ENCODE measurements around the gene NRG4.
"Not testable (repeated sequence)": the region's sequence is repeated elsewhere in the genome, so short reads cannot be mapped to it uniquely, and the experiment has no call there.

The NRG4 gene

DNA sequence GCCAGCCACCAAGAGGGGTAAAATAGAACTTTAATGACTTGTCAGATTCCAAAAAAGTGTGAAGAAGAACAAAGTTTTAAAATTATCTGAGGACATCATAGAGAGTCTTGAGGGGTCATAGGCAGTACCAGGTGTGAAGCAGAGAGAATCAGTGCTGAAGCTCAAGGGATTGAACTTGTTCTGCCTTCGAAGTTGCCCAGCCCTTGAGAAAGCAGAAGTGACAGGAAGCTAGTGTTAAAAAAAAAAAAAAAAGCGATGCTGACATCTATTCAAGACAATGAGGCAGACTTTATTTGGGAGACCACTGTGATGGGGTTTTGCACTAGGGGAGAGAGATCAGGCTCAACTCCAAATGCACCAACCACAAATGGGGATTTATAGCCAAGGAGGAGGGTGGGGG lies 86.8 kb downstream of the NRG4 start:
- no peak for DNase-seq

DNA sequence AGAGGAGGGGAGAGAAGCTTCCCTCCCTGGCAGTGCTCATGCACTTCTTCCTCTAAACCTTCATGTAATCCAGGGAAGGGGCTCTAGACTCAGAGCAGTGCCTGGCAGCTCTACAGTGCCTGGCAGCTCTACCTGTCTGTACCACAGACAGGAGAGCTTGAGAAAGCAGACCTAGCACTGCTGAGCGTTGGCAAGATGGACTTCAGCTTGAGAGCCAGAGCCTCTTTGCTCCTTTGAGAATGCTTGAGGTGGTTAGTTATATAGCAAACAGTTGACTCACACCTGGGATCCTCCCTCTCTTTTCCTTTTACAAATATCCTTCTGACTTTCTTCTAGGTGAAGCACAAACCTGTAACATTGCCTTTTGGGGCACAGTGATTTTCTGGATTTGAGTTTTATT lies 87.6 kb downstream of the NRG4 start:
- no peak for DNase-seq

DNA sequence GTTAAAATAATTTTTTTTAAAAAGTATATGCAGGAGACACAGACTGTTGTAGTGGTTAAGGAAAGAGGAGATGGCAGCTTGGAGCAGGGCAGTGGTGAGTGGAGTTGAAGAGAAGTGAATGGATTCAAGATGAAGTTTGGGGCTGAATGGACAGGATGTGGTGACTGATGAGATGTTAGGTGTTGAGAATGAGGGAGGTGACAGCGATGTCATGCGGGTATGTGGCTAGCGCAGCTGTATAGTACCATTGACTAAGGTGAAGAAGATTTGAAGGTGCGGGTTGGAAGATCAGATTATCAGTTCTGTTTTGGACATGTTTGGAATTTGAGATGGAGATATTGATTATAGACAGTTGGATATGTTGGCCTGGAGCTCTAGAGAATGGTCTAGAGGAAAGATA lies 88.5 kb downstream of the NRG4 start:
- no peak for DNase-seq

DNA sequence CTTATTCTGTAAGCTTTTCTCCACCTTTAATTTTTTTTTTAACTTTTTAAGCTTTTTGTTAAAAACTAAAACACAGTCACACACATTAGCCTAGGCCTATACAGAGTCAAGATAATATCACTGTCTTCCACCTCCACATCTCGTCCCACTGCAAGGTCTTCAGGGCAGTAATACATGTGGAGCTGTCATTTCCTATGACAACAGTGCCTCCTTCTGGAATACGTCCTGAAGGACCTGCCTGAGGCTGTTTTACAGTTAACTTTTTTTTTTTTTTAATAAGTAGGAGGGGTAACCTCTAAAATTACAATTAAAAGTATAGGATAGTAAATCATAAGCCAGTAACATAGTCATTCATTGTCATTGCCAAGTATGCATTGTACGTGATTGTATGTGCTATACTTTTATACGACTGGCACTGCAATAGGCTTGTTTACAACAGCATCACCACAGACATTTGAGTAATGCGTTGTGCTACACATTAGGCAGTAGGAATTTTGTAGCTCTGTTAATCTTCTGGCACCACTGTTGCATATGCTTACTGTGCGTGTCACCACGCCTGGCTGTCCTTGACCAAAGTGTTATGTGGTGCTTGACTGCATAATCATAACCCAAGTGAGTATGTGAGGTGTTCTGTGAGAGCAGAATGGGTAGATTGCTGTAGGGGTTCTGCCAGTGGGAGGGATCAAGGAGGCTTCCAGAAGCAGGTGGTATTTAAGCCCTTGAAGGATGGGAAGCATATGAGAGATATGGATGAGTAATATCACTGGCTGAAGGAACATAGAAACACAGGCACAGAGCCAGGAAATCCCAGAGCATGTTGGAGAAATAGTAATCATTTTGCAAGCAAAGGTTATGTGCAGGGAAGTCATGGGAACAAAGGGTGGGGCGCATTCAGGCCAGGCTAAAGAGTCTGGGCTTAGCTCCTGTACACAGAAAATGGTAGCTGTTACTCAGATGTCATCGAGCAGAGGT lies 90.2 kb downstream of the NRG4 start:
- DNase-seq = no peak

GRCh38 chr15:75920079-75920478 lies 92.1 kb downstream of the NRG4 start:
- DNase-seq = peak; percentile 66

DNA sequence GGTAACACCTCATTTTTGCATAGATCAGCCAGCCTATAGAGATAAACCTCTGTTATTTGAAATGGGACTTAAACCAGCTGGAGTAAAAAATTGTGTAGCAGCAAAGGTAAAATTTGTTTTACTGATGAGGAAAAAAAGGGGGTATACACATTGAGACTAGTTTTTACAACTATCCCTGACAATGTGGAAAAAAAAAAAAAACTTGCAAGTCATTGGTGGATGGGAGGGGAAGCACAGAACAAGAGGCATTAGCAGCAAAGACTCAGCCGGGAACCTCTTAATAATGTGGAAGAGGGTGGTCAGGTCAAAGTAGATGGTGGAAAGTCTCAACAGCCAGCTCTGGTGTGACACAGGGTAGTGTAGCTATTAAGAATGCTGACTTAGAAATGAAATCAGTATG lies 94.1 kb downstream of the NRG4 start:
- no peak for DNase-seq

- no peak for DNase-seq
Observed at GRCh38 chr15:75916978-75917377, 95.2 kb downstream of the NRG4 start.

GRCh38 chr15:75910355-75910754 lies 101.9 kb downstream of the NRG4 start:
- DNase-seq = not testable (repeated sequence)

DNA sequence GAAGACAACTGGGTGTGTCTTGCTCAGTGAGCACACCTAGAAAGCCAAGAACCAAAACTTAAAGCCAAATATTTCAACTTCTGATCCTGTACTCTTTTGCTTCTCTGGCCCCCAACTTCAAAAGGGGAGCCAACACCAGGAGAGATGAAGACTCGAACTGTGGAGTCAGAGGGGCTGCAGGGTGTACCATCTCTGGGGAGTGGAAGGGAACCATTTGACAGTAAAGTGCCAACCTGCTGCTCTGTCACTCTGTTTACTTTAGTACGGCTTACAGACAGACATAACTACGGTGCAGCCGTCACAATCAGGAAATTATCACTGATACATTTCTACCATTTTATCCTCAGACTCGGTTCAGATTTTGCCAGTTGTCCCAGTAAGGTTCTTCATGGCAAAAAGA lies 107.0 kb downstream of the NRG4 start:
- no peak for DNase-seq

DNA sequence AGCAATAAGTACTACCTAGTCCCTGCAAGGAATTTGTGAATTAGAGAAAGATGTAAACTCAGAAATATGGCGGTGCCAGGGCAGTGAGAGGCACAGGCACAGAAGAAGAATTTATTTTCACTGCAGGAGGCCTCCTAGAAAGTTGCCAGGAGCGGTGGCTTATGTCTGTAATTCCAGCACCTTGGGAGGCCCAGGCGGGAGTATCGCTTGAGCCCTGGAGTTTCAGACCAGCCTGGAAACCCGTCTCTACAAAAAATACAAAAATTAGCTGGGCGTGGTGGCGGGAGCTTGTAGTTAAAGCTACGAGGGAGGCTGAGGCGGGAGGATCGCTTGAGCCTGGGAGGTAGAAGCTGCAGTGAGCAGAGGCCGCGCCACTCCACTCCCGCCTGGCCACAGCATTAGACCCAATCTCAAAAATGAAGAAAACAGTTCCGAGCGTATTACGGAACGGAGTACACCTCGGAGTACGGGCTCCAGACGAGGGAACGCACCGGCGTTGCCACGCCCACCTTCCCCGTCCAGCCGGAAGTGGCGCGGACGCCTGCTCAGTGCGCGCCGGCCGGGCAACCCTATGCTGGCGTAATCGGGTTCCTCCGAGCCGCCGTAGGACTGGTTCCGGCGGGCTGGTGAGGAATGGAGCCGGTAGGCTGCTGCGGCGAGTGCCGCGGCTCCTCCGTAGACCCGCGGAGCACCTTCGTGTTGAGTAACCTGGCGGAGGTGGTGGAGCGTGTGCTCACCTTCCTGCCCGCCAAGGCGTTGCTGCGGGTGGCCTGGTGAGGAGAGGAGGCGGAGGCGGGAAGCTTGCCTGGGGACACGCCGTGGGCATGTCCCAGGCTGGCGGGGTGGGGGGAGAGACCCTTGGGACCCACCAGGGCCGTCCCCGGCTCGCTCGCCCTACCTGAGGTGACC lies 108.6 kb downstream of the NRG4 start, which contains the start of gene FBXO22:
Gene FBXO22 (plus strand): TSS at position 548 of the 909 bp plus-strand sequence. CDS start 86 bp downstream, at position 634.
- peak; percentile 94 for DNase-seq

GRCh38 chr15:75902129-75902557 lies 110.1 kb downstream of the NRG4 start:
- peak; percentile 38 for DNase-seq

DNA sequence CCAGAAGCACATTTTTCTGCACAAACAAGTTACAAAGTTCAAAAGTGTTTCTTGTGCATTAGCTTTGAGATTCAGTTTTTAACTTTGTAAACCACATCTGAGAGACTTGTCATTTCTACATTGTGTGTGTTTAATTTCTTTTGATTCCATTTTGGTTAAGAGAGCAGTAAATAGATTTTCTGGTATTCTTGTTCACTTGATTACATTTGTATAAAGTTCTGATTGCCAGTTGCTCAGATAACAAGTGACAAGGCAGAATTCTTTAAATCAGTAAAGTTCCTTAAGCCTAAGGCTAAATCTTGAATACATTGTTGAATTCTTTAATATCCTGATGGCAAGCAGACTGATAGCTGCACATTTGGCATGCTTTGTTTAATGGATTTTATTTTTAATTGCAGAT lies 111.6 kb downstream of the NRG4 start:
- DNase-seq = no peak

- DNase-seq = no peak
Observed at GRCh38 chr15:75895731-75896130, 116.5 kb downstream of the NRG4 start.

DNA sequence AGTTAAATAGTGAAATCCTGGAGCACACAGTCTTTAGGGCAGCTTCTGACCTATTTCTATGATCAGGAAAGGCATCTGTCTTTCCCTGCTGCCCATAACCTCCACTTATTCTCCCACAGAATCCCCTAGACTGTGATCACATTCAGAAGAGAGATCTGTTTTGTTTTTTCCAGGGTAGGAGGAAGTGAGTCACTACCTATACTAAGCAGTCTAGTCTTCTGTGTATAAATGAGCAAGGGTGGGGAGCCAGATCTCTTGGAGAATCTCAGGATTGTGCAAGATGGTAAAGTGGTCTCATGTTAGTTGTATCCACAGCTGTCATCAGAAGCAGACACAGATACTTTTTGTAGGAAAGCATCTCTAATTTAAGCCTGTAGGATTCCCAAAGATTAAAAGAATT lies 120.3 kb downstream of the NRG4 start:
- no peak for DNase-seq

All from femur (tissue), 1 donor.